ENCODE data around the gene ASTN1. TPM values are rescaled to one million over a fixed set of nuclear protein-coding genes. Genes with fewer than 3 reads are reported as not detected.
A peak's percentile ranks its signal among the peaks of the same experiment; 100 is the strongest.

ASTN1 gene
- total RNA-seq: 0.36 TPM

- DNase-seq (ENCODE audit: low spot score): no peak
- ATAC-seq: peak; percentile 17
- intact Hi-C loops (cut with DNase I): no loop called here
These were observed at the start of gene ASTN1 for GRCh38 chr1:177164380-177165068. Gene ASTN1, minus strand, starts transcription at chr1:177164712. Its CDS starts 36 bp downstream, at chr1:177164676.

- intact Hi-C loops (cut with DNase I): no loop called here
- DNase-seq (ENCODE audit: low spot score) (no peak), ATAC-seq (no peak)
These were observed 46.7 kb upstream of the ASTN1 start for GRCh38 chr1:177211231-177211630.

GRCh38 chr1:177210071-177210470 is 45.6 kb upstream of the ASTN1 start:
- ATAC-seq (no peak), DNase-seq (ENCODE audit: low spot score) (no peak)
- intact Hi-C loops (cut with DNase I): no loop called here

- DNase-seq (ENCODE audit: low spot score) (peak; percentile 62), ATAC-seq (peak; percentile 89)
- intact Hi-C loops (cut with DNase I): no loop called here
These were observed 44.8 kb upstream of the ASTN1 start for GRCh38 chr1:177209357-177209756.

GRCh38 chr1:177208920-177209319 is 44.4 kb upstream of the ASTN1 start:
- ATAC-seq: no peak
- intact Hi-C loops (cut with DNase I): no loop called here
- no peak for DNase-seq (ENCODE audit: low spot score)

GRCh38 chr1:177206831-177207355 is 42.4 kb upstream of the ASTN1 start:
- ATAC-seq: no peak

GRCh38 chr1:177200290-177200689 is 35.8 kb upstream of the ASTN1 start:
- intact Hi-C loops (cut with DNase I): no loop called here
- ATAC-seq (no peak), DNase-seq (ENCODE audit: low spot score) (no peak)

More at GRCh38 chr1:177206831-177207355, 42.4 kb upstream of the ASTN1 start:
- intact Hi-C loops (cut with DNase I): no loop called here
- DNase-seq (ENCODE audit: low spot score): no peak

- intact Hi-C loops (cut with DNase I): no loop called here
- no peak for ATAC-seq
These were observed 33.7 kb upstream of the ASTN1 start for GRCh38 chr1:177198243-177198642.

GRCh38 chr1:177190308-177190970 is 25.9 kb upstream of the ASTN1 start:
- no peak for ATAC-seq

More at GRCh38 chr1:177198243-177198642, 33.7 kb upstream of the ASTN1 start:
- no peak for DNase-seq (ENCODE audit: low spot score)

GRCh38 chr1:177186639-177187038 is 22.1 kb upstream of the ASTN1 start:
- ATAC-seq (no peak), DNase-seq (ENCODE audit: low spot score) (no peak)
- intact Hi-C loops (cut with DNase I): no loop called here

More at GRCh38 chr1:177190308-177190970, 25.9 kb upstream of the ASTN1 start:
- intact Hi-C loops (cut with DNase I): no loop called here
- no peak for DNase-seq (ENCODE audit: low spot score)

- no peak for DNase-seq (ENCODE audit: low spot score)
- intact Hi-C loops (cut with DNase I): no loop called here
- ATAC-seq: no peak
These were observed 20.7 kb upstream of the ASTN1 start for GRCh38 chr1:177185209-177185608.

GRCh38 chr1:177183836-177184235 is 19.3 kb upstream of the ASTN1 start:
- DNase-seq (ENCODE audit: low spot score) (no peak), ATAC-seq (no peak)
- intact Hi-C loops (cut with DNase I): loop anchor here (2.0 kb wide), 1 partner anchor 287 kb away; no protein-coding TSS in a partner anchor

- DNase-seq (ENCODE audit: low spot score): peak; percentile 77
- intact Hi-C loops (cut with DNase I): loop anchor here (2.0 kb wide), 1 partner anchor 285 kb away; no protein-coding TSS in a partner anchor
- ATAC-seq: peak; percentile 83
These were observed 17.2 kb upstream of the ASTN1 start for GRCh38 chr1:177181631-177182291.

GRCh38 chr1:177181280-177181630 is 16.7 kb upstream of the ASTN1 start:
- peak; percentile 58 for ATAC-seq
- intact Hi-C loops (cut with DNase I): no loop called here
- no peak for DNase-seq (ENCODE audit: low spot score)

- no peak for DNase-seq (ENCODE audit: low spot score)
- intact Hi-C loops (cut with DNase I): no loop called here
- ATAC-seq: no peak
These were observed 10.6 kb upstream of the ASTN1 start for GRCh38 chr1:177174921-177175634.

GRCh38 chr1:177173976-177174375 is 9.5 kb upstream of the ASTN1 start:
- DNase-seq (ENCODE audit: low spot score) (no peak), ATAC-seq (no peak)
- intact Hi-C loops (cut with DNase I): no loop called here

GRCh38 chr1:177172866-177173265 is 8.4 kb upstream of the ASTN1 start:
- DNase-seq (ENCODE audit: low spot score) (no peak), ATAC-seq (no peak)
- intact Hi-C loops (cut with DNase I): no loop called here

- no peak for ATAC-seq
- DNase-seq (ENCODE audit: low spot score): no peak
- intact Hi-C loops (cut with DNase I): no loop called here
These were observed 7.8 kb upstream of the ASTN1 start for GRCh38 chr1:177172272-177172671.

- ATAC-seq: peak; percentile 29
These were observed 7.1 kb upstream of the ASTN1 start for GRCh38 chr1:177171536-177172123.

More at GRCh38 chr1:177171536-177172123, 7.1 kb upstream of the ASTN1 start:
- intact Hi-C loops (cut with DNase I): no loop called here
- no peak for DNase-seq (ENCODE audit: low spot score)

Measured in sciatic nerve (tissue), 2 donors.